ENCODE measurements around the gene LIFR. TPM values are rescaled to one million over a fixed set of nuclear protein-coding genes. Genes with fewer than 3 reads are reported as not detected.

Gene LIFR
- total RNA-seq, 1 donor from 2014 or later, result 31.3 TPM

DNA sequence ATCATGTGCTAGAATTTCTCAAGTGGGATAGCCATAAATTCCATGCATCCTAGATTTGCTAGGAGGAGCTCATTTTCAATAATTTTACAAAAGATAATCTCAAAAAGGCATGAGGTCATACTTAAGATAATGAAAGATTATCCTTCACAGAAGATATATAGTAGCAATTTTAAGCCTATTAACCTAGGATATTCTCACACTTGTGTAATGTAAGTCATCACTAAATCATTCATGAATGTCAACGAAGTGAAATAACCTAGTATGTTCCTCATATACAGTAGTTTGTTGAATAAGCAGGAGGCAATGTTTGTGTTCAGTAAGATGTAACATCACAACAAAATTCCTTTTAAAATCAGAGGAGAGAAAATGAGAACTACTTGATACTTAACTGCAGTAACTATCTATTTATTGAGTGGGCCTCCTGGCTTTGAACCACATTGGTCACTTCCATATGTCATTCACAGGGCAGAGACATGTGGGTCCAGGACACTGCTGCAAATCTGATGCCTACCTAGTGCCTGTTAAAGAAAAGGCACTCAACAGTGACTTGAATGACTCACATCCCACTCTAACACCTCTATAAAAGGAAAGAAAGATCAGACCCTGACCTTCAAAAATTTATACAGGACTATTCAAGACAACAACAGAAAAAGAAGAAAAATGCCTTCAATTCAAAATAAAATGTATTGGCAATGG, 8.2 kb downstream of the LIFR start:
- DNase-seq (ENCODE audit: low read depth in 2 of 2), result peak in 1 of 2 donors; percentile 34

GRCh38 chr5:38547257-38547656, 9.2 kb downstream of the LIFR start:
- no peak for DNase-seq (ENCODE audit: low read depth in 2 of 2)

DNA sequence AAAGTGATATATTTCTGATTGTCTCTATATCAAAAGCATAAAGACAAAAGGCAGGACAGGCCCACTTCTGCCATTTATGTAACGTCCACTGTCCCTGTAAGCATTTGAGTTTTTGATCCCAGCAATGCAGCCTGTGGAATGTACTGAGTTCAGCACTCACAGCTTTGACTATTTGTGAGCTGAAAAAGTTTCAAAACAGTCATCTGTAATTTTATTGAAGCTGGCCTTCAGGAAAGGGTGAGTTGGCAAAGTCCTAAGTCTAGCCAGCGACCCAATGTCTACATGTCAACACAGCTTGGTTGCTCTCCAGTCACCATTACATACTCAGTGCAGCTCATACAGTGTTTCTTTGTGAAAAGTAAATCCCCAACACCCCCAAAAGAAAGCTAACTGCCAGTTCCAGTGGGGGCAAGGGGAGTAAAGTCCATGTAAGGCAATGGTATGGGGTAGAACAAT, 9.7 kb downstream of the LIFR start:
- no peak for DNase-seq (ENCODE audit: low read depth in 2 of 2)

DNA sequence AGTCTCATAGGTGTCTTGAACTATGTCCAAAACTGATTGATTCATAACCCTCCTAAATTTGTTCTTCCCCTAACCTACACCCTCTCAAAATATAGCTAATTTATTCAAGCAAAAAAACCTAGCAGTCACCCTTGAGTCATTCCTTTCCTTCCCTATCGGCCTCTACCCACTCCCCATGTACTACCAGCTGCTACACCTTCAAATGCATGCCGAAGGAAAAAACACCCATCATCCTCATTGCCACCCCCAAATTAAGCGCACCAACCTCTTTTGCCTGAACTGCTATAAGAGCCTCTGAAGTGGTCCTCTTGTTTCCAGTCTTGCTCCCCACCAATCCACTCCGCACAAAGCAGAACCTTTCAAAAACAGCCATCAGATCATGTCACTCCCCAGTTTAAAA, 12.6 kb downstream of the LIFR start:
- no peak for DNase-seq (ENCODE audit: low read depth in 2 of 2)

DNA sequence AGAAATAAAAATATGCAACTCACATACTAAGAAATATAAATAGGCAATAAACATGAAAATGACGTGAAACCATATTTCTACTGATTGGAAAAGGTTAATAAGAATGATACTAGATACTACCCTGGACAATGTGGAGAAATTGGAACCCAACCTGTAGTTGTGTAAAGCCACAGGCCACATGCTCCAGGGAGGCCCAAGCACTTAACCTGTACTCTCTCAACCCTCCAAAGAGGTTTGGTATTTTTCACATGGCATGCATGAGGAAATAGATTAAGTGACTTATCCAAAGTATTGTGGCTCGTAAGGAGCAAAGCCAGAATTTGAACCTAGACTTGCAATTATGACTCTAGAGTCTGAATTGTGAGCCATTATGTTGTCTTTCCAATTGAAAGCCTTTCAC, 13.4 kb downstream of the LIFR start:
- no peak for DNase-seq (ENCODE audit: low read depth in 2 of 2)

DNA sequence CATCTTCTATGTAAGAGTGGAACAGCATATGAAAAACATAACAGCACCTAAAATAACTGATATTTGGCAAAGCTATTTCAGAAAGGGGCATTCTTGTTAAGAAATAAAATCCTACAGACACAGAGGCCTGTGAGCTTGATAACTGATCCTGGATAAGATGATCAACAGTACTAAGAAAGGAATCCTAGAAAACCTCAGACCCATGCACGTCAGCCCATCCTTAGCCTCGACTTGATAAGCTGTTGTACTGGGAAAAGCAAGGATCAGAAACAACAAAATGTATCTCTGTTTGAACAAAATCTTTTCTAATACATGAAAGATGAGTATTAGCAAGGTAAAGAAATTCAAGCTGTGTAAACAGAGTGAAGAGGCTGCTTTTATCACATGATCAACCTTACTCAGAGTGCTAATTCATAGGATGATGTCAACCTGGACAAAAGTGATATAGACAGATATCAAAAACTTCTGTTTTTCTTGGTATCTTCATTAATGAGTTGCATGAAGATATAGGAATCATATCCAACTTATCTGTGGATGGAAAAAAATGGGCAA, 15.2 kb downstream of the LIFR start:
- no peak for DNase-seq (ENCODE audit: low read depth in 2 of 2)

DNA sequence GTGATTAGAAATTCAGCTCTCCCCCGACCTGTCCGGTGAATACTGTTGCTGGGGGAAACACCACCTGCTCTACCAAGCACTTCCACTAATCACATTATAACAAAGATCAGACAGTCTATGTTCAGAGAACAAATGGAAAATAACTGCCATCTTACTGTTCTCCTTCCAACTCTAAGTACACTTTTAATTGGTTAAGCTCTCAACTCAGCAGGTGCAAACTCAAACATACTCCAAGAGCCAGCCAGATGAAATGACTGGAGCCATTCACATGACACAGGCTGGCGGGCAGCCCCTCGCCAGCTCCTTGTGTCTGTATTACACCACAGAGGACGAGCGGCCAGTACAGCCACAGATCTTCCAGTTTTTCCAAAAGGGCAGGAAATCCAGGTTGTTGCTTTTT, 16.1 kb downstream of the LIFR start:
- no peak for DNase-seq (ENCODE audit: low read depth in 2 of 2)

DNA sequence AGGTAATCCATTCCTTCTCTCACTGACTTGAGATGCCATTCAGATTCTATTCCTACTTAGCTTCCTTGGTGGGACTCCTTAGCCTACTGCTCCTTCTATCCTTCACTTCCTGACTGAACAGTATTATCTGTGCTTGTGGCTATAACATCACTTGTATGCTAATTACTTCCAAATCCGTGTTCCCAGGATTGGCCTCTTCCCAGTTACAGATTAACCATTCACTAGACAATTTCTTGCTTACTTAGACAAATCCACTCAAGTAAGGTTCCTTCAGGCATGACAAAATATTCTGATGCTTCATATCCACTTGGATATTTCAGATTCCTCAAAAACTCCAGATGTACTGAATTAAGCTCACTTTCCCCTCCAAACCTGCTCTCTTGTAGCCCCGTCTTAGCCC, 18.3 kb downstream of the LIFR start:
- DNase-seq (ENCODE audit: low read depth in 2 of 2), result no peak

- no peak for DNase-seq (ENCODE audit: low read depth in 2 of 2)
Measured at GRCh38 chr5:38537505-38537904, 18.9 kb downstream of the LIFR start.

GRCh38 chr5:38536968-38537367, 19.5 kb downstream of the LIFR start:
- DNase-seq (ENCODE audit: low read depth in 2 of 2), result no peak

DNA sequence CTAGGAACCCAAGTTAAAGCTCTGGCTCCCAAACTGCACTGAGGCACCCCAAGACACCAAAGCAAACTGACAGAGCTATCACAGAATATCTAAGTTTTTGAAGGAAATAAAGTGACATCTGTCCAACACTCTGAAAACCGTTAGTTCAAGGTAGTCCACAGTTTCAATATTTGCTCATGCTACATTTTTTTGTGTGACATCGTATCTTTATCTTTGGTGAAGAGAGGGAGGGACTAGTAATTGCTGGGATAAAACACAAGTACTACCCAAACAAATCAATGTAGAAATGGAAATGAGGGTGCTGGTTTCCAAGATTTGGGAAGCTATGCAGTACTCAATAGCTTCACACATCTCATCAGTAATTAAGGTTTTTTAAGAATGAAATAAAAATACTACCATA, 20.6 kb downstream of the LIFR start:
- DNase-seq (ENCODE audit: low read depth in 2 of 2), result no peak

DNA sequence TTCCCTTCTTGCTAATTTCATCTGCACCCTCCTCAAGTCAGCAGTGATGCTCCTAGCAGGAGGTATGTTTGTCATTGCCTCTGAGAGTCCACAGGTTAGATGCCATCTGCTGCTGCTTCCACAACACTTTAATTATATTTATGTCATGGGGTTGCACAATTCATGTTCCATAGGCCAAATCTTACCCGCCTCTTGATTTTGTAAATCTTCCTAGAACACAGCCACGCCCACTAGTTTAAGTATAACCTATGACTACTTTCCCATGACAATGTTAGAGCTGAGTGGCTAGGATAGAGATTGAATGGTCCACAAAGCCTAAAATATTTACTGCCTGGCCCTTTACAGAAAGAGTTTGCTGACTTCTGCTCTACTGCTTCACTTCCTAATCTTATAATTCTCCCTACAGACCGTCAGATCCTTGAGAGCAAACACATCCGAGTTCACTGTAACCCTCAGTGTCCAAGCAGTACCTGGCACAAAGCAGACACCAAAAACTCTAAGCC, 21.1 kb downstream of the LIFR start:
- DNase-seq (ENCODE audit: low read depth in 2 of 2), result no peak

GRCh38 chr5:38534156-38534453, 22.3 kb downstream of the LIFR start:
- no peak for DNase-seq (ENCODE audit: low read depth in 2 of 2)

- DNase-seq (ENCODE audit: low read depth in 2 of 2), result no peak
Measured at GRCh38 chr5:38533286-38534155, 22.9 kb downstream of the LIFR start.

- DNase-seq (ENCODE audit: low read depth in 2 of 2), result no peak
Measured at GRCh38 chr5:38532165-38532669, 24.2 kb downstream of the LIFR start.

GRCh38 chr5:38531518-38531917, 24.9 kb downstream of the LIFR start:
- no peak for DNase-seq (ENCODE audit: low read depth in 2 of 2)

GRCh38 chr5:38529955-38530646, 26.3 kb downstream of the LIFR start:
- DNase-seq (ENCODE audit: low read depth in 2 of 2), result no peak

DNA sequence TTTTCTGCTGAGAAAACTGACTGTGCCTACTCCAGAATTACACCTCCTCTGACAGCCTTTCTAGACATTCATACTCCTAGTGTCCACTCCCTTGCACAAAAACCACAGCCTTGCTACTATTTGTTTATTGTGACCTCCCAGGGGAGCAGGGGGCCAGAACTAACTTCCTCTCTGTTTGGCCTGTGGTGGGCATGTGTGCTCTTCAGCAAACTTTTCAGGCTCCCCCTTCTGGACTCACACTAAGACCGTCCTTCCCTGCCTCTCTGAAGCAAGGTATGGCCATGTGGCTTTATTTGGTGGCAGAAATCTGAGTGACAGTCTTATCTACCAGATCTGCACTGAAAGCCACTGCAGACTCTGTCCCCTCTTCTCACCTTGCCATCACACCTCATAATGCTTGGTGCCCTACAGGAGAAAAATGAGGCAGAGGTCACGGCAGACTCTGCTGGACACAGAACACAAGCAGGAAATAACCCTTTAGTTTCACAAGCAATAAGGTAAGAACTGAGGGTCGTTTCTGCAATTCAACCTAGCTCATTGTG, 28.2 kb downstream of the LIFR start:
- no peak for DNase-seq (ENCODE audit: low read depth in 2 of 2)

DNA sequence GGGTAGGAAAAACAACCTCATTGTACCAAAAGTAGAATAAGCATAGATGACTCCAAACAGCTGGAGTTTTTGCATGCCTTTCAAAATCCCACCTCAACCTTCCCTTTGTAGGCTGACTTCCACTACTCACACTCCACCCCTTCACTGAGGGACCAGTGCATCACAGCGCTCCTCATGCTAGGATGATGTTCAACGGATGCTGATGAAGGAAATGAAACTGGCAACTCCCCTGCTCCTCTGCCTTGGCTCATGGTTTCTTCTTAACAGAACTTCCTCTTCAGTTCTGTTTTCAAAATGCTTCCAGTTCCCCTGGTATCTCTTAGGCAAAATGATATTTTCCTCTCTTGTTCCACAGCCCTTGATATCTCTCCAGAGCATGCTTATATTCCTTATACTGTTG, 29.0 kb downstream of the LIFR start:
- no peak for DNase-seq (ENCODE audit: low read depth in 2 of 2)

- DNase-seq (ENCODE audit: low read depth in 2 of 2), result no peak
Measured at GRCh38 chr5:38524022-38524421, 32.4 kb downstream of the LIFR start.

DNA sequence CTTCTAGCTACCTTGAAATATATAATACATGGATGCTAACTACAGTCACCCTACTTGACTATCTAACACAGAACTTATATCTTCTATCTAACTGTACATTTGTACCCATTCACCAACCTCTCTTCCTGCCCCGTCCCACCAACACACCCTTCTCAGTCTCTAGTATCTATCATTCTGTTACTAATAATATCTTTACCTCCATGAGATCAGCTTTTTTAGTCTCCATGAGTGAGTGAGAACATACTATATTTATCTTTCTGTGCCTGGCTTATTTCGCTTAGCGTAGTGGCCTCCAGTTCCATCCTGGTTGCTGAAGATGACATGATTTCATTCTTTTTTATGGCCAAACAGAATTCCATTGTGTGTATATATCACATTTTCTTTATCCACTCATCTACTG, 37.0 kb downstream of the LIFR start:
- DNase-seq (ENCODE audit: low read depth in 2 of 2), result no peak

GRCh38 chr5:38518341-38518740, 38.1 kb downstream of the LIFR start:
- DNase-seq (ENCODE audit: low read depth in 2 of 2), result no peak

Data from dermis microvascular lymphatic vessel endothelial cell (primary cell).